Hepatocyte (in vitro differentiated cells): ENCODE measurements around the gene ABCC11. TPM values are rescaled to one million over a fixed set of nuclear protein-coding genes. Genes with fewer than 3 reads are reported as not detected.

Experiments used
- DNase-seq: peaks from one replicate; pipeline ENCODE4 v3.0.0-alpha.2; 2016; ENCODE audit warnings: low spot score
- H2AFZ ChIP-seq: fragments of 200-600 bp; sonication (generic); 2 replicates; pipeline ENCODE4 v1.6.0; 2016; ENCODE audit warnings: antibody characterized with exemption, mild to moderate bottlenecking
- H3K27ac ChIP-seq: fragments of 200-600 bp; sonication (generic); 2 replicates; pipeline ENCODE4 v1.5.1; 2016; ENCODE audit warnings: mild to moderate bottlenecking
- H3K27me3 ChIP-seq: fragments of 200-600 bp; sonication (generic); 2 replicates; pipeline ENCODE4 v1.6.1; 2016
- H3K36me3 ChIP-seq: fragments of 200-600 bp; sonication (generic); replicated peaks from 2 replicates; pipeline ENCODE4 v1.5.1; 2016; ENCODE audit warnings: low read depth; ENCODE audit not compliant: insufficient read depth
- H3K4me1 ChIP-seq: fragments of 200-600 bp; sonication (generic); 2 replicates; pipeline ENCODE4 v1.5.1; 2016; ENCODE audit warnings: mild to moderate bottlenecking, moderate library complexity; ENCODE audit not compliant: insufficient read depth
- H3K4me2 ChIP-seq: fragments of 200-600 bp; sonication (generic); 2 replicates; pipeline ENCODE4 v1.6.0; 2016
- H3K4me3 ChIP-seq: fragments of 200-600 bp; sonication (generic); 2 replicates; pipeline ENCODE4 v1.5.1; 2016; ENCODE audit warnings: mild to moderate bottlenecking
- H3K79me2 ChIP-seq: fragments of 200-600 bp; sonication (generic); 2 replicates; pipeline ENCODE4 v1.6.0; 2017; ENCODE audit warnings: mild to moderate bottlenecking
- H3K9me2 ChIP-seq: fragments of 200-600 bp; sonication (generic); replicated peaks from 2 replicates; pipeline ENCODE4 v1.6.0; 2017; ENCODE audit warnings: mild to moderate bottlenecking; ENCODE audit not compliant: insufficient read depth
- H3K9me3 ChIP-seq: fragments of 200-600 bp; sonication (generic); 2 replicates; pipeline ENCODE4 v1.5.1; 2016; ENCODE audit warnings: low read depth, mild to moderate bottlenecking
- H4K20me1 ChIP-seq: fragments of 200-600 bp; sonication (generic); 2 replicates; pipeline ENCODE4 v1.6.0; 2016; ENCODE audit warnings: mild to moderate bottlenecking; ENCODE audit not compliant: insufficient read depth, poor library complexity, severe bottlenecking
- CTCF ChIP-seq: fragments of 200-600 bp; sonication (generic); IDR thresholded peaks from 2 replicates; pipeline ENCODE4 v1.5.1; 2016; ENCODE audit warnings: antibody characterized with exemption, mild to moderate bottlenecking; ENCODE audit not compliant: poor library complexity
- EZH2 ChIP-seq: fragments of 200-600 bp; sonication (generic); IDR thresholded peaks from 2 replicates; pipeline ENCODE4 v1.6.1; 2016; ENCODE audit warnings: antibody characterized with exemption, mild to moderate bottlenecking, borderline replicate concordance
- EZH2phosphoT487 ChIP-seq: fragments of 200-600 bp; sonication (generic); IDR thresholded peaks from one replicate; pipeline ENCODE4 v1.6.1; 2018; ENCODE audit warnings: antibody characterized with exemption, mild to moderate bottlenecking, low read depth, moderate library complexity; ENCODE audit not compliant: unreplicated experiment, severe bottlenecking
- WGBS: methylation state at CpG from one replicate; pipeline ENCODE4 v1.1.6; 2016; ENCODE audit warnings: low lambda C conversion rate; ENCODE audit errors: missing lambda C conversion rate; 5-methylcytosine and 5-hydroxymethylcytosine counted together
- polyA plus RNA-seq: library from polyadenylated mRNA; unstranded; fragments of >200 nt; fragmentation: Nextera tagmentation; extraction: Ambion mirVana; gene quantifications from 2 replicates; pipeline ENCODE4 v1.2.1, GENCODE V29; 2016
- total RNA-seq: library from RNA; depleted of rRNA; stranded (reverse); fragments of >200 nt; gene quantifications from 2 replicates; pipeline ENCODE4 v1.2.3, GENCODE V29; 2014

ABCC11 gene
- total and polyA plus RNA-seq, 2 experiments from 2014 or later: 0.50 to 2.0 TPM

GRCh38 chr16:48138543-48138942, 108.8 kb downstream of the ABCC11 start:
- no peaks in the 10 kb centered on the region for H3K9me2 ChIP-seq
- no peak overlapping the region for H3K4me3 ChIP-seq
- H2AFZ ChIP-seq: no peak overlapping the region
- TF ChIP-seq EZH2phosphoT487: no peak
- TF ChIP-seq CTCF: no peak
- TF ChIP-seq EZH2: no peak
- no peaks in the 10 kb centered on the region for H3K4me1 ChIP-seq
- DNase-seq: no peak
- no peak overlapping the region for H3K27ac ChIP-seq
- no peak overlapping the region for H3K4me2 ChIP-seq
- H3K79me2 ChIP-seq: no peaks in the 10 kb centered on the region
- H4K20me1 ChIP-seq: no peaks in the 10 kb centered on the region
- H3K9me3 ChIP-seq: no peaks in the 10 kb centered on the region
- H3K36me3 ChIP-seq: no peaks in the 10 kb centered on the region
- no peaks in the 10 kb centered on the region for H3K27me3 ChIP-seq
- WGBS: 95% methylated on average over 2 of the region's 2 CpGs

- 79% methylated on average over 3 of the region's 3 CpGs for WGBS
- no peaks in the 10 kb centered on the region for H3K79me2 ChIP-seq
- TF ChIP-seq EZH2phosphoT487 (no peak), EZH2 (no peak), CTCF (no peak)
- no peaks in the 10 kb centered on the region for H4K20me1 ChIP-seq
- H3K9me3 ChIP-seq: no peaks in the 10 kb centered on the region
- no peak overlapping the region for H3K27ac ChIP-seq
- H3K27me3 ChIP-seq: no peaks in the 10 kb centered on the region
- no peak for DNase-seq
- no peaks in the 10 kb centered on the region for H3K4me1 ChIP-seq
- no peak overlapping the region for H2AFZ ChIP-seq
- H3K9me2 ChIP-seq: no peaks in the 10 kb centered on the region
- no peaks in the 10 kb centered on the region for H3K36me3 ChIP-seq
- H3K4me2 ChIP-seq: no peak overlapping the region
- no peak overlapping the region for H3K4me3 ChIP-seq
Measured at GRCh38 chr16:48137822-48138221, 109.5 kb downstream of the ABCC11 start.

- no peaks in the 10 kb centered on the region for H3K4me1 ChIP-seq
- H3K9me3 ChIP-seq: no peaks in the 10 kb centered on the region
- no peaks in the 10 kb centered on the region for H4K20me1 ChIP-seq
- H3K4me2 ChIP-seq: no peak overlapping the region
- TF ChIP-seq EZH2phosphoT487 (no peak), CTCF (no peak), EZH2 (no peak)
- H3K27ac ChIP-seq: no peak overlapping the region
- no peak for DNase-seq
- H3K79me2 ChIP-seq: no peaks in the 10 kb centered on the region
- H2AFZ ChIP-seq: no peak overlapping the region
- 78% methylated on average over 9 of the region's 9 CpGs for WGBS
- H3K9me2 ChIP-seq: no peaks in the 10 kb centered on the region
- H3K4me3 ChIP-seq: no peak overlapping the region
- no peaks in the 10 kb centered on the region for H3K36me3 ChIP-seq
- no peaks in the 10 kb centered on the region for H3K27me3 ChIP-seq
Measured at GRCh38 chr16:48136547-48137360, 110.6 kb downstream of the ABCC11 start.
